Measurements from ENCODE around the gene EML2.

The EML2 gene

GRCh38 chr19:45650722-45651121, 11.5 kb upstream of the EML2 start:
- H3K27ac ChIP-seq (ENCODE audit: low read depth, low read length): no peak overlapping the region
- TF ChIP-seq CTCF (IDR thresholded peaks at IDR 0.05; ENCODE audit: low read depth, low read length, poor library complexity, severe bottlenecking) (no peak), EZH2phosphoT487 (IDR thresholded peaks at IDR 0.05; ENCODE audit: borderline replicate concordance, low read length) (no peak)
- no peaks in the 10 kb centered on the region for H3F3A ChIP-seq (ENCODE audit: control insufficient read depth, insufficient read depth)
- no peak overlapping the region for H3K4me2 ChIP-seq (ENCODE audit: low read length)
- H3K36me3 ChIP-seq (ENCODE audit: control insufficient read depth, low read length): no peaks in the 10 kb centered on the region
- no peaks in the 10 kb centered on the region for H3K79me2 ChIP-seq (ENCODE audit: control insufficient read depth, low read length)
- no peak overlapping the region for H3K4me3 ChIP-seq (ENCODE audit: low read length)
- no peaks in the 10 kb centered on the region for H3K9me2 ChIP-seq (replicated peaks; ENCODE audit: control insufficient read depth, low read length)
- peaks cover 9% of the 10 kb centered on the region for H3K4me1 ChIP-seq (ENCODE audit: control insufficient read depth, low read length)
- H3K27me3 ChIP-seq (ENCODE audit: control insufficient read depth, low read length): no peaks in the 10 kb centered on the region
- H4K20me1 ChIP-seq (ENCODE audit: control insufficient read depth, insufficient read depth, low read depth, low read length): no peaks in the 10 kb centered on the region
- H3K9me3 ChIP-seq (ENCODE audit: control insufficient read depth, insufficient read depth, low read length): no peaks in the 10 kb centered on the region

GRCh38 chr19:45646345-45646698, 7.1 kb upstream of the EML2 start:
- Histone ChIP-seq H3K36me3 (ENCODE audit: control insufficient read depth, low read length) (no peaks in the 10 kb centered on the region), H4K20me1 (ENCODE audit: control insufficient read depth, insufficient read depth, low read depth, low read length) (no peaks in the 10 kb centered on the region), H3K4me3 (ENCODE audit: low read length) (peak overlapping the region; percentile 71), H3K9me2 (replicated peaks; ENCODE audit: control insufficient read depth, low read length) (no peaks in the 10 kb centered on the region), H3K27ac (ENCODE audit: low read depth, low read length) (no peak overlapping the region), H3F3A (ENCODE audit: control insufficient read depth, insufficient read depth) (peaks cover 16% of the 10 kb centered on the region), H3K79me2 (ENCODE audit: control insufficient read depth, low read length) (no peaks in the 10 kb centered on the region), H3K9me3 (ENCODE audit: control insufficient read depth, insufficient read depth, low read length) (no peaks in the 10 kb centered on the region), H3K27me3 (ENCODE audit: control insufficient read depth, low read length) (peaks cover 18% of the 10 kb centered on the region), H3K4me1 (ENCODE audit: control insufficient read depth, low read length) (peaks cover 37% of the 10 kb centered on the region), H3K4me2 (ENCODE audit: low read length) (peak overlapping the region; percentile 69)
- TF ChIP-seq EZH2phosphoT487 (IDR thresholded peaks at IDR 0.05; ENCODE audit: borderline replicate concordance, low read length) (no peak), CTCF (IDR thresholded peaks at IDR 0.05; ENCODE audit: low read depth, low read length, poor library complexity, severe bottlenecking) (no peak)

DNA sequence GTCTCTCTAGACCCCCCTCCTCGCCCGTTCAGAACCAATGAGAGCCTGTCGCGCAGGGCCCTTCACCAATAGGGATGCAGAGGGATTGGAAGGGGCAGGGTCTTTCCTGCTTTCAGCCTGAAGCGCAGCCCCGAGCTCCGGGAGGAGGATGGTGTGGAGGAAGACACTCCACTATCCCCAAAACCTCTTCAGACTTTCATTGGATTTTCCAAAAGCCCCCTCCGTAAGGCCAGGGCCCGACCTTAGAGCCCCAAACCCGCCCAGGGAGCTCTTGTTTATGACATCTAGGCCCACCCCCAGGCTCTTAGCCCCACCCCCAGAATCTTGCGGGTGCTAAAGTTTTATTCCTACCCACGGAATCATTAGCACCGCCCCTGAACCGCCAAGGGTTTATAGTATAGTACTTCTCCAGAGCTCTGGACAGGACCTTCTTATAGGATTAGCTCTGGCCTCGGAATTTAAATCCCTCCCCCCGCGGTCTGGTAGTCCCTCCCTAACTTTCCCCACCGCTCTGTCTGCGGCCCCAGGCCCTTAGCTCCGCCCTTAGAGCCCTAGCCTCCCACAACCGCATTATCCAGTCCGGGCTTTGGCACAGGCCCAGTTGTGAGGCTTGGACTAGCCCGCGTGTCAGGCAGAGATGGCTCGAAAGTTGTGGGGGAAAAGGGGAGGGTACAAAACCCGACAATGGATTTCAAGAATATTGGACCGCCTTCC, 6.6 kb upstream of the EML2 start:
- no peak for TF ChIP-seq EZH2phosphoT487 (IDR thresholded peaks at IDR 0.05; ENCODE audit: borderline replicate concordance, low read length)
- no peak for TF ChIP-seq CTCF (IDR thresholded peaks at IDR 0.05; ENCODE audit: low read depth, low read length, poor library complexity, severe bottlenecking)
- Histone ChIP-seq H3K4me1 (ENCODE audit: control insufficient read depth, low read length) (peaks cover 42% of the 10 kb centered on the region), H3K36me3 (ENCODE audit: control insufficient read depth, low read length) (no peaks in the 10 kb centered on the region), H3K4me3 (ENCODE audit: low read length) (peak overlapping the region; percentile 71), H3K27me3 (ENCODE audit: control insufficient read depth, low read length) (peaks cover 18% of the 10 kb centered on the region), H3K79me2 (ENCODE audit: control insufficient read depth, low read length) (no peaks in the 10 kb centered on the region), H3K9me2 (replicated peaks; ENCODE audit: control insufficient read depth, low read length) (no peaks in the 10 kb centered on the region), H3K9me3 (ENCODE audit: control insufficient read depth, insufficient read depth, low read length) (no peaks in the 10 kb centered on the region), H3K27ac (ENCODE audit: low read depth, low read length) (peak overlapping the region; percentile 16; the same call in 1 of the 2 replicates), H4K20me1 (ENCODE audit: control insufficient read depth, insufficient read depth, low read depth, low read length) (no peaks in the 10 kb centered on the region), H3K4me2 (ENCODE audit: low read length) (peak overlapping the region; percentile 69), H3F3A (ENCODE audit: control insufficient read depth, insufficient read depth) (peaks cover 19% of the 10 kb centered on the region)
